Urinary bladder (tissue), 4 donors: Measurements from ENCODE around the gene PDIA2. TPM values are rescaled to one million over a fixed set of nuclear protein-coding genes. Genes with fewer than 3 reads are reported as not detected.
"Not testable (repeated sequence)": the region's sequence is repeated elsewhere in the genome, so short reads cannot be mapped to it uniquely, and the experiment has no call there.

ENCODE experiments used
- DNase-seq: peaks from one replicate; pipeline ENCODE4 v3.0.0-alpha.2; 2015; ENCODE audit errors: extremely low spot score
- H3K27ac ChIP-seq: one replicate; pipeline ENCODE4 v1.5.1; 2013; ENCODE audit warnings: low read depth, mild to moderate bottlenecking, moderate library complexity
- H3K36me3 ChIP-seq: one replicate; pipeline ENCODE4 v1.6.1; 2013; ENCODE audit warnings: mild to moderate bottlenecking, moderate library complexity; ENCODE audit not compliant: insufficient read depth
- H3K4me1 ChIP-seq: one replicate; pipeline ENCODE4 v1.6.1; 2013; ENCODE audit warnings: mild to moderate bottlenecking, moderate library complexity; ENCODE audit not compliant: insufficient read depth
- H3K4me3 ChIP-seq: one replicate; pipeline ENCODE4 v1.5.1; 2013; ENCODE audit warnings: low read depth, low read length
- WGBS: extraction: QIAGEN DNeasy Blood & Tissue Kit; methylation state at CpG from one replicate; pipeline ENCODE4 v1.1.7; 2013; 5-methylcytosine and 5-hydroxymethylcytosine counted together
- polyA plus RNA-seq: library from polyadenylated mRNA; stranded (reverse); fragments of 200-250 nt; gene quantifications from one replicate; pipeline ENCODE4 v1.2.3, GENCODE V29; 2013
- total RNA-seq: library from RNA; depleted of rRNA; stranded (reverse); fragments of >200 nt; gene quantifications from one replicate; pipeline ENCODE4 v1.2.3, GENCODE V29; 2014
- donor health status: healthy with polysubstance abuse.
- donor health status: healthy.

Gene PDIA2
- total and polyA plus RNA-seq, 2 donors, result 0.19 to 1.1 TPM

DNA sequence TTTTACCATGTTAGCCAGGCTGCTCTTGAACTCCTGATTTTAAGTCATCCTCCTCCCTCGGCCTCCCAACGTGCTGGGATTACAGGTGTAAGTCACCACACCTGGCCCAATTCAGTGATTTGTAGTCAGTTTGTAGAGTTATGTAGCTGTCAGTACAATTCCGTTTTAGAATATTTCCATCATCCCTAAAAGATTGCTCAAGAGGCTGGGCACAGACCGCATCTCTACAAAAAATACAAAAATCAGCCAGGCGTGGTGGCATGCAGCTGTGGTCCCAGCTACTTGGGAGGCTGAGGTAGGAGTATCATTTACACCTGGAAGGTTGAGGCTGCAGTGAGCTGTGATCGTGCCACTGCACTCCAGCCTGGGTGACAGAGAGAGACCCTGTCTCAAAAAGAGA lies 27.8 kb upstream of the PDIA2 start:
- no peak overlapping the region for H3K27ac ChIP-seq
- H3K4me3 ChIP-seq, result no peak overlapping the region
- no peak for DNase-seq
- 97% methylated on average over 6 of the region's 6 CpGs for WGBS
- H3K4me1 ChIP-seq, result no peaks in the 10 kb centered on the region
- H3K36me3 ChIP-seq, result peaks cover 2% of the 10 kb centered on the region

DNA sequence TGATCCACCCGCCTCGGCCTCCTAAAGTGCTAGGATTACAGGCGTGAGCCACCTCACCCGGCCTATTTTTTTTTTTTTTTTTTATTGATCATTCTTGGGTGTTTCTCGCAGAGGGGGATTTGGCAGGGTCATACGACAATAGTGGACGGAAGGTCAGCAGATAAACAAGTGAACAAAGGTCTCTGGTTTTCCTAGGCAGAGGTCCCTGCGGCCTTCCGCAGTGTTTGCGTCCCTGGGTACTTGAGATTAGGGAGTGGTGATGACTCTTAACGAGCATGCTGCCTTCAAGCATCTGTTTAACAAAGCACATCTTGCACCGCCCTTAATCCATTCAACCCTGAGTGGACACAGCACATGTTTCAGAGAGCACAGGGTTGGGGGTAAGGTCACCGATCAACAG lies 24.9 kb upstream of the PDIA2 start:
- DNase-seq, H3K4me1 ChIP-seq, H3K36me3 ChIP-seq, H3K4me3 ChIP-seq, H3K27ac ChIP-seq: not testable (repeated sequence)
- WGBS, result 90% methylated on average over 10 of the region's 13 CpGs

DNA sequence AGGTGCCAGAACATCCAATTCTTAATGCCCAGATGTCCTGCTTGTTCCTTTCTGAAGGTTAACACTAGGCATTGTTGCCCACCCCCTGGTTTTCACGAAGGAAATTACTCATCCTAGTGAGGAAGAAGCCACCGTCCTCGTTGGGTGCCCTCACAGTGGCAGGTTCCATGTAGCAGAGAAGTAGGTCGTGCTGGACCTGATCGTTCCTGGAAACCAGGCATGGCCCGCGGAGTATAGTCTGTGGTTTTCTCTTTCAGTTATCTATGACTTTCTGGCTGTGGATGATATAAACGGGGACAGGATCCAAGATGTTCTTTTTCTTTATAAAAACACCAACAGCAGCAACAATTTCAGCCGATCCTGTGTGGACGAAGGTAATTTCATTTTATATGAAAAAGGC lies 23.7 kb upstream of the PDIA2 start:
- no peak for DNase-seq
- peaks cover 7% of the 10 kb centered on the region for H3K36me3 ChIP-seq
- 80% methylated on average over 10 of the region's 10 CpGs for WGBS
- H3K4me3 ChIP-seq, result no peak overlapping the region
- H3K27ac ChIP-seq, result no peak overlapping the region
- no peaks in the 10 kb centered on the region for H3K4me1 ChIP-seq

DNA sequence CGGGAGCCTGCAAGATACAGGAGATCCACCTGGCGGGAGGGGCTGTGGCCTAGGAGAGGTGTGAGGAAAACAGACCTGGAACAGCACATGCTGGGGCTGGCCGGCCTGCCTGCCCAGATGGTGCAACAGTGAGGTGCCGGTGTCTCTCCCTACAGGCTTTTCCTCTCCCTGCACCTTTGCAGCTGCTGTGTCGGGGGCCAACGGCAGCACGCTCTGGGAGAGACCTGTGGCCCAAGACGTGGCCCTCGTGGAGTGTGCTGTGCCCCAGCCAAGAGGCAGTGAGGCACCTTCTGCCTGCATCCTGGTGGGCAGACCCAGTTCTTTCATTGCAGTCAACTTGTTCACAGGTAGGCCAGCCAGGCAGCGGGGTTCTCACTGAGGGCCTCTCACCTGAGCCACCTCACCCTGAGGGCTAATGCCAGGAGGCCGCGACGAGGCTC lies 23.1 kb upstream of the PDIA2 start:
- Histone ChIP-seq H3K27ac (no peak overlapping the region), H3K4me3 (no peak overlapping the region), H3K36me3 (peaks cover 12% of the 10 kb centered on the region), H3K4me1 (no peaks in the 10 kb centered on the region)
- WGBS, result 86% methylated on average over 13 of the region's 13 CpGs
- no peak for DNase-seq

DNA sequence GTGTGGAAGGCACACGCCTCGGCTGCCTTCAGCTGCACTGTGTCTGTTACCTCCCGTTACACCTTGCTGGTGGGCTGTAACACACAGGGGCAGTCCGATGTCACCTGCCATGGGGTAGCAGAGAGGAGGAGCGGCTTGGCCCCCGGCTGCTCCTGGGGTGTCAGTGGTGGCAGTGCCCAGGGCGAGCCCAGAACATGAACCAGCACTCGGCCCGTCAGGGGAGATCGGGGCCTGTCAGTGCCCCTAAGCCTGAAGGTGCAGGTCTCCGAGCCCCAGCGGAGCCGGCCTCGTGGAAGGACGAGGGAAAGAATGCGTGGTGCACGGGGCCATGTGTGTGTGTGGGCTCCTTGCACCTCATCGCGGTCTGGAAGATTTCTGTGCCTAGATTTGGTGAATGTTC lies 22.6 kb upstream of the PDIA2 start:
- 93% methylated on average over 19 of the region's 19 CpGs for whole genome bisulfite sequencing
- H3K27ac ChIP-seq, result no peak overlapping the region
- DNase-seq, result no peak
- no peaks in the 10 kb centered on the region for H3K4me1 ChIP-seq
- H3K36me3 ChIP-seq, result peaks cover 12% of the 10 kb centered on the region
- no peak overlapping the region for H3K4me3 ChIP-seq

DNA sequence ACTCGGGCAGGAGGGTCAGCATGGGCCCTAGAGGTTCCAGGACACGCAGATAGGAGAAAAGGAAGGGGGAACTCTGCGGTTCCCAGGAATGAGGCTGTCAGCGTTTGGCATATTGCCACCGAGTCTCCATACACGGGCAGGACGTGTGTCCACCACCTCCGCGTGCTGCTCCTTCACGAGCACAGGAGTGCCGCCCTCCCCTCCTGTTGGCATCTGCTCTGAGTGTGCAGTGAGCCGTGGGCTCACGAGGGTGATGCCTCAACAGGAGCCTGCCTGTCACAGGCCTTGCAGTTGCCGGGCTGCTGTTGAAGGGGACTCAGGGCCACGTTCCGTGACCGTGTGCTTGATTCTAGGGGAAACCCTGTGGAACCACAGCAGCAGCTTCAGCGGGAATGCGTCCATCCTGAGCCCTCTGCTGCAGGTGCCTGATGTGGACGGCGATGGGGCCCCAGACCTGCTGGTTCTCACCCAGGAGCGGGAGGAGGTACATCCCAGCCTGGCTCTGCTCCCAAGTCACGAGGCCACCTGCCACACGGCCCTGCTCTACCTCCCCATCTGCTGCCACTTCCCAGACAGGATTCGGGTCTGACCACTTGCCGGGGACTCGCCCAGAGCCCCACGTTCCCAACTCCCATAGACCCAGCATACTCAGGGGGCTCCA lies 21.8 kb upstream of the PDIA2 start:
- Histone ChIP-seq H3K36me3 (peaks cover 12% of the 10 kb centered on the region), H3K27ac (no peak overlapping the region), H3K4me1 (no peaks in the 10 kb centered on the region), H3K4me3 (no peak overlapping the region)
- DNase-seq, result no peak
- WGBS, result 84% methylated on average over 28 of the region's 28 CpGs

DNA sequence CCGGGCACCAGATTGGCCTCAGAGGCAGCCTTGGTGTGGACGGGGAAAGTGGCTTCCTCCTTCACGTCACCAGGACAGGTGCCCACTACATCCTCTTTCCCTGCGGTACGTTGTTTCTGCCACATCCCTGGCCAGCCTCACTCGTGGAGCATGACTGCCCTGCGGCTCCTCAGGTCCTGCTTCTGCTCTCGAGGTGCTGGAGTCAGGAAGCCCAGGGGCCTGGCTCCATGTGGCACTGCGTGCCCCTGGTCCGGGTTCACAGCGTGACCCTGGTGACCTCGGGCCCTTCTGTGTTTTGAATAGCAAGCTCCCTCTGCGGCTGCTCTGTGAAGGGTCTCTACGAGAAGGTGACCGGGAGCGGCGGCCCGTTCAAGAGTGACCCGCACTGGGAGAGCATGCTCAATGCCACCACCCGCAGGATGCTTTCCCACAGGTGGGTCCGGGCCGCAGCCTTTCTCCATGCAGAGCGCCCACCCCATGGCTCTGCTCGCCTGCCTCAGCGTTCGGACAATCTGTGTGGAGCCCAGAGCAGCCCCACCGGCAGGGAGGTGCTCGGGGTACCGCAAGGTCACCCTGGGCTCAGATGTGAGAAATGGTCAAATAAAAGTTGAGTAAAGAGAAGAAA lies 20.7 kb upstream of the PDIA2 start:
- no peak for DNase-seq
- Histone ChIP-seq H3K27ac (no peak overlapping the region), H3K4me1 (no peaks in the 10 kb centered on the region), H3K4me3 (no peak overlapping the region), H3K36me3 (peaks cover 12% of the 10 kb centered on the region)
- WGBS, result 93% methylated on average over 29 of the region's 29 CpGs

DNA sequence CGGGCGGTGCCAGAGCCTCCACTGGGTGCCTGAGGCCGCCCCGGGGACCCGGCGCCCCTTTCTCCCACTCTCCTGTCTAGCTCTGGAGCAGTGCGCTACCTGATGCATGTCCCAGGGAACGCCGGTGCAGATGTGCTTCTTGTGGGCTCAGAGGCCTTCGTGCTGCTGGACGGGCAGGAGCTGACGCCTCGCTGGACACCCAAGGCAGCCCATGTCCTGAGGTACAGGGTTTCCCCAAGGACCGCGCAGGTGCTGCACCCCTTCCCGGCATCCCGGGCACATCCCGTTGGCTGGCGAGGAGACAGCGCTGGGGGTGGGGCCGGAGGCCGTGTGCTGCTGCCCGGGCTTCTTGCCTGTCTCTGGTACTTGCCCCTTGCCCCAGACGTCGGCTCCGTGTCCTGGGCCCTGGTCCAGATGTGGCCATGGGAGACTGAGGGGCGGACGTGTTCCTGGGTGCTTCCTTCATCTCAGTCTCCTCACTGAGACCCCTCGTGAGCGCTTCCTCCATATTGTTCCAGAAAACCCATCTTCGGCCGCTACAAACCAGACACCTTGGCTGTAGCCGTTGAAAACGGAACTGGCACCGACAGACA lies 19.7 kb upstream of the PDIA2 start:
- no peak for DNase-seq
- H3K4me1 ChIP-seq, result no peaks in the 10 kb centered on the region
- peaks cover 12% of the 10 kb centered on the region for H3K36me3 ChIP-seq
- H3K27ac ChIP-seq, result no peak overlapping the region
- WGBS, result 95% methylated on average over 35 of the region's 35 CpGs
- no peak overlapping the region for H3K4me3 ChIP-seq

DNA sequence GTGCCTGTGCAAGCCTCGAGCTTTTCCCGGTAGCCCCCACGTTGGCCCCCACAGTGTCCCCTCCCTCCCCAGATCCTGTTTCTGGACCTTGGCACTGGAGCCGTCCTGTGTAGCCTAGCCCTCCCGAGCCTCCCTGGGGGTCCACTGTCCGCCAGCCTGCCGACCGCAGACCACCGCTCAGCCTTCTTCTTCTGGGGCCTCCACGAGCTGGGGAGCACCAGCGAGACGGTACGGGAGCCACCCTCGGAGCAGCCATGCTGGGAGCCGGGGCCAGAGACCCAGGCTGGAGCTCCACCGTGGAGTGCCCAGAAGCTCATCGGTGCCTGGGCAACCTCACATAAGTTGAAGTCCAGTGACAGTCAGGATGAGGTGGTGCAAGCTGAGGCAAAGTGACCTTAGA lies 19.0 kb upstream of the PDIA2 start:
- H3K27ac ChIP-seq, result no peak overlapping the region
- WGBS, result 94% methylated on average over 17 of the region's 17 CpGs
- peaks cover 12% of the 10 kb centered on the region for H3K36me3 ChIP-seq
- no peak for DNase-seq
- no peaks in the 10 kb centered on the region for H3K4me1 ChIP-seq
- H3K4me3 ChIP-seq, result no peak overlapping the region

DNA sequence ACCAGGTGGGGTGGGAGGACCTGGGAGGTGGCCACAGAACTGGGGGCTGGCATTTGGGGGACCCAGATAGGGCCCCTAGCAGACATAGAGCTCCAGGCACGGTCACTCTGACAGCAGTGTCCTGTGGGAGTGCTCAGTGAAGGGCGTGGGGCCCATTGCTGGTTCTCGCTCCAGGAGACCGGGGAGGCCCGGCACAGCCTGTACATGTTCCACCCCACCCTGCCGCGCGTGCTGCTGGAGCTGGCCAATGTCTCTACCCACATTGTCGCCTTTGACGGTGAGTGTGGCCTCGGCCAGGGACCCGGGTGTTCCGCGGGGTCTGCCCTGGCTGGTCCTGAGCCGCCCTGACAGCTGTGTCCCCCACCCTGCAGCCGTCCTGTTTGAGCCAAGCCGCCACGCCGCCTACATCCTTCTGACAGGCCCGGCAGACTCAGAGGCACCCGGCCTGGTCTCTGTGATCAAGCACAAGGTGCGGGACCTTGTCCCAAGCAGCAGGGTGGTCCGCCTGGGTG lies 18.5 kb upstream of the PDIA2 start:
- H3K4me1 ChIP-seq, result no peaks in the 10 kb centered on the region
- peaks cover 12% of the 10 kb centered on the region for H3K36me3 ChIP-seq
- no peak for DNase-seq
- H3K27ac ChIP-seq, result no peak overlapping the region
- 93% methylated on average over 23 of the region's 23 CpGs for WGBS
- no peak overlapping the region for H3K4me3 ChIP-seq

DNA sequence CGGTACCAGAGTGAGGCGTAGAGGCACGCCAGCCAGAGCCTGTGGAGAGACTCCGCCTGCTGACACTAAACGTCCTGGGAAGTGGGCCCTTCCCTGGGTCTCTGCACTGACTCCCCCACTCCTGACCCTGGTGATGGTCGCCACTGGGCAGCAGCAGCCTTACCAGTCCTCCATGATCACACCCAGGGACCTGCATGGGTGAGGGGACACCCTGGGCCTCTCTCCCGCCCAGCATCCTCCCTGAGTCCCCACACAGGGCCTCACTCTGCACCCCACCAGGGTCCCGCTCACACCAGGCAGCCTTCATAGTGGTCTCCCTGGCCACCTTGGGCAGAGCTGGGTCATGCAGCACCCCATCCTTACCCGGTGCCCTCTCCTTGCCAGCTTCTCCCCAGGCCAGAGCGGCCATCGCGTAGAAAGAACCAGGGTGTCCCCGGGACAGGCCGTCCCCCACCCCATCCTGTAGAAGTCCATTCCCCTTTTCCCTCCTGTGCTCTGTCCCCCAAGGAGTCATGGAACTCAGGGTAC lies 17.9 kb upstream of the PDIA2 start:
- WGBS, result 87% methylated on average over 14 of the region's 14 CpGs
- no peak for DNase-seq
- Histone ChIP-seq H3K27ac (no peak overlapping the region), H3K4me3 (no peak overlapping the region), H3K4me1 (no peaks in the 10 kb centered on the region), H3K36me3 (peaks cover 12% of the 10 kb centered on the region)

DNA sequence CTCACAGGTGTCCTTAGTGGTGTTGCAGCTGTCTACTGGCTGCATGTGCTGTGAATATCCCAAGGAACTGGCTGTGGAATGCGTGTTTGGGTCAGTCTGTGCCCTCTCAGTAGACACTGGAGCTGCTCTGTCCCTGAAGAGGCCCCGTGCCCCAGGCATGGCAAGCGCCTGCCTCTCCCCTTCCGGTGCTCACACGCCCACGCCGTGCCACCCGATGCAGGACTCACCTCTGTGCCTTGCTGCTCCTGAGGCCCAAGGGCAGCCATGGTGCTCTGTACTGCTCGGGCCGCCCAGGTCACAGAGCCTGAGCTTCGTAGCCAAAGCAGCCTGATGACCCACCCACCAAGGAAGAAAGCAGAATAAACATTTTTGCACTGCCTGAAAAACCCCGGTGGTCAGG lies 17.3 kb upstream of the PDIA2 start:
- H3K27ac ChIP-seq, result no peak overlapping the region
- H3K4me3 ChIP-seq, result no peak overlapping the region
- peaks cover 12% of the 10 kb centered on the region for H3K36me3 ChIP-seq
- no peaks in the 10 kb centered on the region for H3K4me1 ChIP-seq
- DNase-seq, result no peak
- 74% methylated on average over 12 of the region's 12 CpGs for WGBS

DNA sequence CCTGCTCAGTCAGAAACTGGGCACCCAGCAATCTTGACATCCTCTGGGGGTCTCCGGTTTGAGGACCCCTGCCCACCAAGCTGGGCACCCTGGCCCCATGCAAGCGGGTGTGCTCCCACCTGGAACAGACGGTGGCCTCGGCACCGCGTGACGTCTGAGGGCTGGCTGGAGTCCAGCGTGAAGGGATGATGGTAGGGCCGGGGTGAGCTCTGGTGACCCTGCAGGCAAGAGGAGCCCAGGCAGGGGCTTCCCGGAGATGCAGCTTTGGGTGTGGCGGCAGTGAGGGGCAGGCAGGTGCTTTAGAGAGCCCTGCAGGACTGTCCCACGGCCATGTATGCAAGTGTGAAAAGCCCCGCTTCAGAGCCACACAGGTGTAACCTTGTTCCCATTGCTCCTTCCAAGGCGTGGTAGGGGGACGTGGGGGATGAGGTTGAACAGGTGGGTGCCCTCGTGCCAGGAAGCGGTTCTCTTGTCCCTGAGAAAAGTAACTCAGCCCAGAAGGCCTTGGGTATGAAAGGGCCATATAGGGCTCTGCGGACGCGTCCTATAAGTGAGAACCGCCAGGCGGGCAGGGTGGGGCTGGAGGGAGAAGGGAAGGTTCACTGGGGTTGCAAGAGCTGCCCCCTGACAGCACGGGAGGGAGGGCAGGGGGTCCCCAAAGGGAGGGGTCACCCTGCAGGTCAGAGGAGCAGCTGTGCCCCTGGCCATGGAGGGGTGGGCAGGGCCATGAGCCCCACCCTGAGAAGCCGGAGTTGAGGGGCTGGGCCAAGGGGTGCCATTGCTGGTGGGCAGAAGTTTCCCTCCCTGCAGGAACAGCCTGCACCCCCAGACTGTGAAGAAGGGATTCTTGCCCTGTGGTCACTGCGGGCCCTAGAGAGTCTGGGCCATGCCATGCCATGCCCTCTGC lies 16.5 kb upstream of the PDIA2 start:
- H3K4me3 ChIP-seq, result no peak overlapping the region
- H3K4me1 ChIP-seq, result no peaks in the 10 kb centered on the region
- no peak overlapping the region for H3K27ac ChIP-seq
- 71% methylated on average over 25 of the region's 25 CpGs for WGBS
- peaks cover 12% of the 10 kb centered on the region for H3K36me3 ChIP-seq
- no peak for DNase-seq
